HG03060 (cell line): ENCODE results near the gene MYOM3.
"Not testable (repeated sequence)": the region's sequence is repeated elsewhere in the genome, so short reads cannot be mapped to it uniquely, and the experiment has no call there.

ENCODE experiments used
- ATAC-seq: cut with Tn5 transposase; IDR thresholded peaks from one replicate; pipeline ENCODE4 v1.9.1; 2021; ENCODE audit warnings: low read depth, moderate number of reproducible peaks; ENCODE audit not compliant: unreplicated experiment

The MYOM3 gene

DNA sequence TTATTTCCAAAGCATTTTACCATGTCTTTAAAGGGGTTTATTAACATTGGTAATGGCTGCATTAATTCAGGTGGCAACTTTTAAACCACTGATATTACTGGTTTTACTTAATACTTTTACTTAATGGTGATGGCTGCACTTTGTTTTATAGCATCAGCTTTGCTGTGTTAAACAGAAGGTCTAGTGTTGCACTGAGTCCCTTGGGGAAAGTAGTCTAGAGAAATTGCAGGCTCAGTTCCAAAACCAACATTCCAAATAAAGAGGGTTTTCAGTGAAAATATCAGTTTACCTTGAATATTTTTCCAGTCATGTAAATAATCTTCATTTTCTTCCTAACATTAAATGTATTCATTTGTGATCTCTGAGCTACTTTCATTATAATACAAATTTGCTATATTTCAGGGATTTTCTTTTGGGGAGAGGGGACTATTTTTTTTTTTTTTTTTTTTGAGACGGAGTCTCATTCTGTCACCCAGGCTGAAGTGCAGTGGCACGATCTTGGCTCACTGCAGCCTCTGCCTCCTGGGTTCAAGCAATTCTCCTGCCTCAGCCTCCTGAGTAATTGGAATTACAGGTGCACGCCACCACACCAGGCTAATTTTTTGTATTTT, 103.3 kb downstream of the MYOM3 start:
- not testable (repeated sequence) for ATAC-seq

DNA sequence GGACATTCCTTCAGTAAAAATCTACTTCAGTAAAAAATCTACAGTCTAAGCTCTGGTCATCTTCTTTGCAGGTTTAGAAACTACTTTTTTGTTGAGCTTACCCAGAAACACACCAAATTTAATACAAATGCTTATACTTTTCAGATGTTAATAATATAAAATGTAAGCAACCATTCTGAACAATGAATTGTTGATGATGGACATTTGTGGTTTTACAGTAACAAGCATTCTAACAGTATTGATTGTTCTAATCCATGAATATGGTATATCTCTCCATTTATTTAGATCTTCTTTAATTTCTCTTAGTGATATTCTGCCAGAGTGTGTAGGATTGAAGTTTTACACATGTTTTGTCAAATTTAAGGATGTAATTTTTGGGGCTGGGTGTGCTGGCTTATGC, 104.9 kb downstream of the MYOM3 start:
- no peak for ATAC-seq
